ENCODE measurements around the gene COPB2. TPM values are rescaled to one million over a fixed set of nuclear protein-coding genes. Genes with fewer than 3 reads are reported as not detected.
"Not testable (repeated sequence)": the region's sequence is repeated elsewhere in the genome, so short reads cannot be mapped to it uniquely, and the experiment has no call there.

COPB2 gene
- total and polyA plus RNA-seq, 2 donors (not counting 1 experiment from before 2014, with no cell fraction given) = 15.9 to 75.4 TPM

GRCh38 chr3:139401155-139401554 is 11.7 kb upstream of the COPB2 start:
- H3K27me3 Mint-ChIP-seq; H3K27ac ChIP-seq (ENCODE audit: low read length in 2 of 2); H3K4me3 ChIP-seq (ENCODE audit: control extremely low read depth in 1 of 5, extremely low read depth in 1 of 5, insufficient read depth in 1 of 5, low read depth in 2 of 5, low read length in 4 of 5); H3K4me2 ChIP-seq (replicated peaks; ENCODE audit: low read depth, low read length, poor library complexity, severe bottlenecking); H3K27ac Mint-ChIP-seq; intact Hi-C loops (cut with micrococcal nuclease); H3K4me3 Mint-ChIP-seq; H4K20me1 ChIP-seq (ENCODE audit: control insufficient read depth, insufficient read depth, low read length, poor library complexity, severe bottlenecking); H3K4me1 Mint-ChIP-seq; H2AFZ ChIP-seq (ENCODE audit: insufficient read depth, low read depth, low read length, poor library complexity, severe bottlenecking); H3K27me3 ChIP-seq (replicated peaks in 1 of 4; ENCODE audit: control extremely low read depth in 1 of 4, control insufficient read depth in 3 of 4, insufficient read depth in 4 of 4, low read length in 3 of 4); H3K9ac ChIP-seq (ENCODE audit: low read length); CTCF ChIA-PET; H3K4me1 ChIP-seq (ENCODE audit: control insufficient read depth in 2 of 2, insufficient read depth in 2 of 2, low read length in 2 of 2); H3K36me3 ChIP-seq (replicated peaks in 1 of 2; ENCODE audit: control extremely low read depth in 1 of 2, control insufficient read depth in 1 of 2, extremely low read depth in 1 of 2, insufficient read depth in 2 of 2, low read length in 1 of 2); H3K79me2 ChIP-seq (ENCODE audit: control insufficient read depth, insufficient read depth, low read length); ATAC-seq (ENCODE audit: low read depth); DNase-seq; POLR2A ChIA-PET: not testable (repeated sequence)
- H3K9me3 ChIP-seq (ENCODE audit: control extremely low read depth in 1 of 3, control insufficient read depth in 2 of 3, insufficient read depth in 1 of 3, low read length in 2 of 3) = peaks cover 2 to 23% (median 9%) of the 10 kb centered on the region in 3 donors
- H3K9me3 Mint-ChIP-seq (ENCODE audit: insufficient read depth) = peaks cover 10% of the 10 kb centered on the region
- no CpG with 5 or more reads among the region's 2 CpGs for WGBS (ENCODE audit: insufficient coverage)

GRCh38 chr3:139396707-139397106 is 7.3 kb upstream of the COPB2 start:
- Histone ChIP-seq H3K9ac (ENCODE audit: low read length) (no peak overlapping the region), H3K79me2 (ENCODE audit: control insufficient read depth, insufficient read depth, low read length) (no peaks in the 10 kb centered on the region), H3K27ac (ENCODE audit: low read length in 2 of 2) (no peak overlapping the region), H3K4me3 (ENCODE audit: control extremely low read depth in 1 of 5, extremely low read depth in 1 of 5, insufficient read depth in 1 of 5, low read depth in 2 of 5, low read length in 4 of 5) (no peak overlapping the region), H3K27me3 (replicated peaks in 1 of 4; ENCODE audit: control extremely low read depth in 1 of 4, control insufficient read depth in 3 of 4, insufficient read depth in 4 of 4, low read length in 3 of 4) (no peaks in the 10 kb centered on the region), H2AFZ (ENCODE audit: insufficient read depth, low read depth, low read length, poor library complexity, severe bottlenecking) (no peak overlapping the region), H3K36me3 (replicated peaks in 1 of 2; ENCODE audit: control extremely low read depth in 1 of 2, control insufficient read depth in 1 of 2, extremely low read depth in 1 of 2, insufficient read depth in 2 of 2, low read length in 1 of 2) (no peaks in the 10 kb centered on the region), H3K4me1 (ENCODE audit: control insufficient read depth in 2 of 2, insufficient read depth in 2 of 2, low read length in 2 of 2) (no peaks in the 10 kb centered on the region), H3K4me2 (replicated peaks; ENCODE audit: low read depth, low read length, poor library complexity, severe bottlenecking) (no peak overlapping the region), H4K20me1 (ENCODE audit: control insufficient read depth, insufficient read depth, low read length, poor library complexity, severe bottlenecking) (no peaks in the 10 kb centered on the region), H3K9me3 (ENCODE audit: control extremely low read depth in 1 of 3, control insufficient read depth in 2 of 3, insufficient read depth in 1 of 3, low read length in 2 of 3) (peaks cover 0 to 8% (median 0%) of the 10 kb centered on the region in 3 donors)
- DNase-seq (no peak), ATAC-seq (ENCODE audit: low read depth) (no peak)
- Mint-ChIP-seq H3K9me3 (ENCODE audit: insufficient read depth) (no peaks in the 10 kb centered on the region), H3K27me3 (no peaks in the 10 kb centered on the region), H3K4me3 (no peak overlapping the region), H3K27ac (no peak overlapping the region), H3K4me1 (no peaks in the 10 kb centered on the region)
- POLR2A ChIA-PET = no interaction called here
- CTCF ChIA-PET = no interaction called here
- TF ChIP-seq CTCF (IDR thresholded peaks at IDR 0.05) = no peak
- no peak for TF ChIP-seq EZH2 (IDR thresholded peaks at IDR 0.05; ENCODE audit: borderline replicate concordance, insufficient read depth, low read depth, low read length, poor library complexity, severe bottlenecking)
- 100% methylated on average over 1 of the region's 3 CpGs for WGBS (ENCODE audit: insufficient coverage)
- intact Hi-C loops (cut with micrococcal nuclease) = no loop called here

All from B cell (primary cell).